ENCODE measurements around the gene TACC3. TPM values are rescaled to one million over a fixed set of nuclear protein-coding genes. Genes with fewer than 3 reads are reported as not detected.

TACC3 gene
- total RNA-seq, 1 donor from 2014 or later: 42.2 TPM

DNA sequence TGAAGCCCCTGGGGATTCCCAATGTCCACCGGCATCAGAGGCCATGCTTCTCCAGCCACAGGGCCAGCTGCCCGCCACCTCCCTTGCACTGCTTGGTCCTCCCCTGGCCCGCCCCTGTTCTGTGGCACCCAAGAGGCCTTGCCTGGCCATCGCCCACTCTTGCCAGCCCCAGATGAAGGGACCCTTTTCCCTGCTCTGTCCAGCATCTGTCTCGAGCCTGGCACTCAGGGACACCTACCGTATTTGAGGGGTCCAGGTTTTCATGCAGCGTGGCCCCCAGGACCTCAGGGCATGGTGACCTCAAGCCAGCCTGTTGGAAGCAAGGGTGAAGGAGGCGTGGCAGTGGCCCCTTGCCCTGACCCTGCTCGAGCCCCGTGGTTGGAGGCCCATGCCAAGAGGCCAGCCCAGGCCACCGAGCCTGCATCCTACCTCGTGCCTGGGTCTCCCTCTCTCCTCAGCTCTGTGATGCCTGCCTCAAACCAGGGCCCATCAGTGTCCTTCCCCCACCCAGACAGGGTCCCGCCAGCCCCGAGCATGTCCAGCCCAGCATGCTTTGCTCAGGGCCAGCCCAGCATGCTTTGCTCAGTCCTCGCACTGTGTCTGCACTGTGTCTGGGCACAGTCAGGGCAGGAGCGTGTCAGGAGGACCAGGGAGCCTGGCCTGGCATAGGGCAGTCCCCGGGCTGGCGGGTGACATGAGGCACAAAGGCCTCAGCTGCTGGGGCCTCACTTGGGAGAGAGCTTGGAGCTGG is 57.5 kb downstream of the TACC3 start:
- H3K27me3 Mint-ChIP-seq (ENCODE audit: unreplicated experiment): peaks cover 8% of the 10 kb centered on the region
- H3K4me1 Mint-ChIP-seq (ENCODE audit: unreplicated experiment): no peaks in the 10 kb centered on the region
- no peak for DNase-seq (ENCODE audit: low spot score)
- TF ChIP-seq, protein P1, sequence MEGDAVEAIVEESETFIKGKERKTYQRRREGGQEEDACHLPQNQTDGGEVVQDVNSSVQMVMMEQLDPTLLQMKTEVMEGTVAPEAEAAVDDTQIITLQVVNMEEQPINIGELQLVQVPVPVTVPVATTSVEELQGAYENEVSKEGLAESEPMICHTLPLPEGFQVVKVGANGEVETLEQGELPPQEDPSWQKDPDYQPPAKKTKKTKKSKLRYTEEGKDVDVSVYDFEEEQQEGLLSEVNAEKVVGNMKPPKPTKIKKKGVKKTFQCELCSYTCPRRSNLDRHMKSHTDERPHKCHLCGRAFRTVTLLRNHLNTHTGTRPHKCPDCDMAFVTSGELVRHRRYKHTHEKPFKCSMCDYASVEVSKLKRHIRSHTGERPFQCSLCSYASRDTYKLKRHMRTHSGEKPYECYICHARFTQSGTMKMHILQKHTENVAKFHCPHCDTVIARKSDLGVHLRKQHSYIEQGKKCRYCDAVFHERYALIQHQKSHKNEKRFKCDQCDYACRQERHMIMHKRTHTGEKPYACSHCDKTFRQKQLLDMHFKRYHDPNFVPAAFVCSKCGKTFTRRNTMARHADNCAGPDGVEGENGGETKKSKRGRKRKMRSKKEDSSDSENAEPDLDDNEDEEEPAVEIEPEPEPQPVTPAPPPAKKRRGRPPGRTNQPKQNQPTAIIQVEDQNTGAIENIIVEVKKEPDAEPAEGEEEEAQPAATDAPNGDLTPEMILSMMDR (IDR thresholded peaks at IDR 0.05; ENCODE audit: unreplicated experiment): no peak
- H3K4me3 Mint-ChIP-seq (ENCODE audit: unreplicated experiment): no peak overlapping the region
- no peaks in the 10 kb centered on the region for H3K9me3 Mint-ChIP-seq (ENCODE audit: unreplicated experiment)
- H3K27ac Mint-ChIP-seq (ENCODE audit: unreplicated experiment): no peak overlapping the region
- H3K36me3 Mint-ChIP-seq (ENCODE audit: low read depth, unreplicated experiment): no peaks in the 10 kb centered on the region

GRCh38 chr4:1779588-1780382 is 58.5 kb downstream of the TACC3 start:
- peaks cover 6% of the 10 kb centered on the region for H3K27me3 Mint-ChIP-seq (ENCODE audit: unreplicated experiment)
- TF ChIP-seq, protein P1 (IDR thresholded peaks at IDR 0.05; ENCODE audit: unreplicated experiment): no peak
- H3K36me3 Mint-ChIP-seq (ENCODE audit: low read depth, unreplicated experiment): no peaks in the 10 kb centered on the region
- DNase-seq (ENCODE audit: low spot score): no peak
- no peak overlapping the region for H3K27ac Mint-ChIP-seq (ENCODE audit: unreplicated experiment)
- no peak overlapping the region for H3K4me3 Mint-ChIP-seq (ENCODE audit: unreplicated experiment)
- H3K4me1 Mint-ChIP-seq (ENCODE audit: unreplicated experiment): no peaks in the 10 kb centered on the region
- no peaks in the 10 kb centered on the region for H3K9me3 Mint-ChIP-seq (ENCODE audit: unreplicated experiment)

- no peaks in the 10 kb centered on the region for H3K36me3 Mint-ChIP-seq (ENCODE audit: low read depth, unreplicated experiment)
- no peak for DNase-seq (ENCODE audit: low spot score)
- TF ChIP-seq, protein P1 (IDR thresholded peaks at IDR 0.05; ENCODE audit: unreplicated experiment): no peak
- peaks cover 6% of the 10 kb centered on the region for H3K27me3 Mint-ChIP-seq (ENCODE audit: unreplicated experiment)
- H3K4me3 Mint-ChIP-seq (ENCODE audit: unreplicated experiment): no peak overlapping the region
- no peaks in the 10 kb centered on the region for H3K9me3 Mint-ChIP-seq (ENCODE audit: unreplicated experiment)
- no peak overlapping the region for H3K27ac Mint-ChIP-seq (ENCODE audit: unreplicated experiment)
- no peaks in the 10 kb centered on the region for H3K4me1 Mint-ChIP-seq (ENCODE audit: unreplicated experiment)
Observed at GRCh38 chr4:1780435-1780834, 59.1 kb downstream of the TACC3 start.

GRCh38 chr4:1783015-1783414 is 61.7 kb downstream of the TACC3 start:
- Mint-ChIP-seq H3K4me3 (ENCODE audit: unreplicated experiment) (no peak overlapping the region), H3K36me3 (ENCODE audit: low read depth, unreplicated experiment) (no peaks in the 10 kb centered on the region), H3K27me3 (ENCODE audit: unreplicated experiment) (peaks cover 5% of the 10 kb centered on the region), H3K4me1 (ENCODE audit: unreplicated experiment) (no peaks in the 10 kb centered on the region), H3K27ac (ENCODE audit: unreplicated experiment) (no peak overlapping the region), H3K9me3 (ENCODE audit: unreplicated experiment) (no peaks in the 10 kb centered on the region)
- TF ChIP-seq, protein P1 (IDR thresholded peaks at IDR 0.05; ENCODE audit: unreplicated experiment): no peak
- no peak for DNase-seq (ENCODE audit: low spot score)

DNA sequence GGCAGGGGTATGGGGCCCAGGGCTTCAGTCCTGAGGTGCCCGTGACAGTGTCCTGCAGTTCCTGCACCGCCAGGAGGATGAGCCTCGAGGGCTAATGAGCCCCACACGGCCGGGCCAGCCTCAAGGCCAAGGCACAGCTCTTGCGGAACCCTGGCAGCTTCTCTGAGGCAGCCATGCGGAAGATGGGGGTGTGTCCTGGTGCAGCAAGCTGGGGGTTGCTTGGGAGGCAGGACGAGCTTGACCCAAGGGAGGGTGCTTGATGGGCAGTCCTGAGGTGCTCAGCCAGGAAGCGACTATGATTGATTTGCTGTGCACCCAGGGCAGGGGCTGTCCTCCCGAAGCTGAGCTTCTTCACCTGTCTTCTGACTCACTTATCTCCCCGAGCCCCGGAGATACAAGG is 62.6 kb downstream of the TACC3 start:
- TF ChIP-seq, protein P1 (IDR thresholded peaks at IDR 0.05; ENCODE audit: unreplicated experiment): no peak
- H3K9me3 Mint-ChIP-seq (ENCODE audit: unreplicated experiment): no peaks in the 10 kb centered on the region
- peaks cover 5% of the 10 kb centered on the region for H3K27me3 Mint-ChIP-seq (ENCODE audit: unreplicated experiment)
- H3K36me3 Mint-ChIP-seq (ENCODE audit: low read depth, unreplicated experiment): no peaks in the 10 kb centered on the region
- no peaks in the 10 kb centered on the region for H3K4me1 Mint-ChIP-seq (ENCODE audit: unreplicated experiment)
- no peak overlapping the region for H3K4me3 Mint-ChIP-seq (ENCODE audit: unreplicated experiment)
- H3K27ac Mint-ChIP-seq (ENCODE audit: unreplicated experiment): no peak overlapping the region
- DNase-seq (ENCODE audit: low spot score): no peak
